Activated CD4-positive, alpha-beta T cell treated with anti-CD3 and anti-CD28 coated beads for 36 hours (primary cell): ENCODE data around the gene KIF18B. TPM values are rescaled to one million over a fixed set of nuclear protein-coding genes. Genes with fewer than 3 reads are reported as not detected.

Experiments used
- ATAC-seq: fragments of 200-7000 bp; cut with Tn5 transposase; one replicate; pipeline ENCODE4 v1.10.0; 2021; ENCODE audit warnings: mild to moderate bottlenecking, moderate library complexity
- CTCF ChIA-PET: fragments of 350-600 bp; sonication (Branson Sonifier 250); formaldehyde crosslinking; loops from one replicate; lab custom pipeline; 2021; ENCODE audit warnings: antibody characterized with exemption; lab: Charles Lee
- POLR2A ChIA-PET: fragments of 350-600 bp; sonication (Branson Sonifier 250); formaldehyde crosslinking; loops from one replicate; lab custom pipeline; 2021; ENCODE audit warnings: antibody characterized with exemption, inconsistent platforms; lab: Charles Lee
- DNase-seq: peaks from one replicate; pipeline ENCODE4 v3.0.0-alpha.2; 2020
- H3K27ac Mint-ChIP-seq: one replicate; pipeline ENCODE4 v1.8.0; 2021; ENCODE audit warnings: mixed read lengths
- H3K27me3 Mint-ChIP-seq: one replicate; pipeline ENCODE4 v1.8.0; 2021; ENCODE audit warnings: mixed read lengths
- H3K36me3 Mint-ChIP-seq: one replicate; pipeline ENCODE4 v1.8.0; 2021; ENCODE audit warnings: low read depth, mixed read lengths
- H3K4me1 Mint-ChIP-seq: one replicate; pipeline ENCODE4 v1.8.0; 2021; ENCODE audit warnings: mixed read lengths
- H3K4me3 Mint-ChIP-seq: one replicate; pipeline ENCODE4 v1.8.0; 2021; ENCODE audit warnings: mild to moderate bottlenecking, moderate library complexity, mixed read lengths
- H3K9me3 Mint-ChIP-seq: one replicate; pipeline ENCODE4 v1.8.0; 2021; ENCODE audit warnings: low read depth, mixed read lengths
- intact Hi-C, 2 experiments: fragments of 100-400 bp; cut with DNase I in 1 of 2; cut with micrococcal nuclease in 1 of 2; formaldehyde crosslinking; loops; one replicate each; pipeline versions ENCODE4 v1.14.2 to v1.15.1; 2022 to 2024; cut with DNase I, micrococcal nuclease
- total RNA-seq, 2 experiments: library from RNA; stranded (reverse); gene quantifications; one replicate each; pipeline ENCODE4 v1.2.3, GENCODE V29; 2021

Gene KIF18B
- total RNA-seq, 2 experiments from 2014 or later, result 38.9 to 48.7 TPM

DNA sequence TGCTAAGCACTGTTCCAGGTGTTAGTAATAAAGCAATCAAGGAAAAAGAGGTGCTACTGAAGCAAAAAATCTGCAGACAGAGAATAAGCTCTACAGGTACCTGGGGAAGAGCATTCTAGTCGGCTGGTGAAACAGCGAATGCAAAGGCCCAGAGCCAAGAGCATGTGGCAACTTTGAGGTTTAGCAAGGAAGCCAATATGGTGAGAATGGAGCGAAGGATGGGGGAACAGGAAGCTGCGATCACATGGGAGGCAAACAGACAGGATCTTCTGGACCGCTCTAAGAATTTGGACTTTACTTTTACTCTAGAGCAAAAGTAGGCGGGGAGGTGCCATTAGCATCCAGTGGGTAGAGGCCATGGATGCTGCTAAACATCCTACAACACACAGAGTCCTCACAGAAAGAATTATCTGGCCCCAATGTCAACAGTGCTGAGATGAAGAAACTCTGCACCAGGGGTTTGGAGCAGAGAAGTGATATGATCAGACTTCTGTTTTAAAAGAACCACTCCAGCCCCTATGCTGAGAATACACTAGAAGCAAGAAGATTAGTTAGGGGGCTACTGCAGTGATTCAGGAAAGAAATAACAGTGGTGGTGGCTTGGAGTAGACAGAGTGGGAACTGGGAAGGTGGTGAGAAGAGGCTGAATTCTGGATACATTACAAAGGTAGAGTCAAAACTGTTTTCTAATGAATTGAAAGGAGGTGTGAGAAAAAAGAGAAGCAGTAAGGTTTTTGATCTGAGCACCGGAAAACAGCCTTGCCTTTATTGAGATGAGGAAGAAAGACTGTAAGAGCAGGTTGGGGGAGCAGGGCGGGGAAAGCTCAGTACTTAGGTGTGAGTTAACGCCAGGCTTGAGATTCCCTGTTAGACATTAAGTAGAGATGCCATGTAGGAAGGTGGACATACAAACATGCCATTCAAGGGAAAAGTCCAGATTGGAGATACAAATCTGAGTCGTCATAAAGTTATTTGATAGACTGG lies 59.3 kb downstream of the KIF18B start:
- Mint-ChIP-seq H3K36me3 (peaks cover 31% of the 10 kb centered on the region), H3K4me3 (no peak overlapping the region), H3K27me3 (no peaks in the 10 kb centered on the region), H3K27ac (no peak overlapping the region), H3K4me1 (peaks cover 14% of the 10 kb centered on the region), H3K9me3 (no peaks in the 10 kb centered on the region)
- POLR2A ChIA-PET, result no interaction called here
- no peak for DNase-seq
- no peak for ATAC-seq
- intact Hi-C loops, result loop anchor here in 1 of 2 experiments (2.0 kb wide), 1 partner anchor 21 kb away; no protein-coding TSS in a partner anchor
- CTCF ChIA-PET, result interaction anchor here (0.6 kb wide), 1 partner anchor 14 kb away, joined by 3 read pairs; no protein-coding TSS in a partner anchor

DNA sequence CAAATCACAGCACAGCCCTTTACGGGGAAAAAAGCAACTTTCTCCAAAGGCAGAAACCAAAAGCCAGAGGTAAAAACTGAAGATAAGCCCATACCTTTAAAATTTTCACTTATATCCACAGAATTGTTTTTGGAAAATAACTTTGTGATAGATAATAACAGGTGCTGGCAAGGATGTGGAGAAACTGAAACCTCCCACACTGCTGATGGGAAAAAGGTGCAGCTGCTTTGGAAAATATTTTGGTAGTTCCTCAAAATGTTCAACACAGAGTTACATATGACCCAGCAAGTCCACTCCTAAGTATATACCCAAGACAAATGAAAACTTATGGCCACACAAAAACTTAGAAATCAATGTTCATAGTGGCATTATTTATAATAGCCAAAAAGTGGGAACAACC lies 60.6 kb downstream of the KIF18B start:
- no peak for DNase-seq
- Mint-ChIP-seq H3K27ac (no peak overlapping the region), H3K9me3 (no peaks in the 10 kb centered on the region), H3K4me3 (no peak overlapping the region), H3K36me3 (peaks cover 39% of the 10 kb centered on the region), H3K4me1 (peaks cover 14% of the 10 kb centered on the region), H3K27me3 (no peaks in the 10 kb centered on the region)
- POLR2A ChIA-PET, result no interaction called here
- ATAC-seq, result no peak
- intact Hi-C loops, result loop anchor here in 1 of 2 experiments (2.0 kb wide), 1 partner anchor 20 kb away; no protein-coding TSS in a partner anchor
- CTCF ChIA-PET, result interaction anchor here (0.6 kb wide), 1 partner anchor 526 kb away, joined by 4 read pairs; no protein-coding TSS in a partner anchor

DNA sequence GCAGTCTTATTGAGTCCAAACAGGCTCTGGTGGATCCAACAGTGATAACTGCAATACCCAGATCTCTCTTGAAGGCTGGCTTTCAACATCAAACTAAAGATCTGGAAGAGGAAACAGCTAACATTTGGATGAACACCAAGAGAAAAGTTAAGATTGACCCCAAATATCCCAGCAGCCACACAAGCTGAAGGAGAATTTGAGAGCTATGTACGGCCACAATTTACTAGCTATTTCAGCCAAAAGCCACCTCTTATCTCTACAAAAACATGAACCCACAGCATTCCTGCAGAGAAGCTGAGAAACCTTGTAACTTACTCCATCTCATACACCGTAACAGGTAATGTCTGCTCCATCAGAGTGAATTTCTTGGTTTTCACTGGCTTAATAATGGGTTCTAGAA lies 62.6 kb downstream of the KIF18B start:
- ATAC-seq (no peak), DNase-seq (no peak)
- no peaks in the 10 kb centered on the region for H3K9me3 Mint-ChIP-seq
- H3K4me1 Mint-ChIP-seq, result peaks cover 9% of the 10 kb centered on the region
- intact Hi-C loops, result no loop called here
- no peak overlapping the region for H3K4me3 Mint-ChIP-seq
- no peaks in the 10 kb centered on the region for H3K27me3 Mint-ChIP-seq
- CTCF ChIA-PET, result interaction anchor here (0.7 to 1.5 kb wide), 2 partner anchors 20 to 108 kb away, joined by 3 to 5 read pairs; no protein-coding TSS in a partner anchor
- POLR2A ChIA-PET, result no interaction called here
- no peak overlapping the region for H3K27ac Mint-ChIP-seq
- peaks cover 39% of the 10 kb centered on the region for H3K36me3 Mint-ChIP-seq

DNA sequence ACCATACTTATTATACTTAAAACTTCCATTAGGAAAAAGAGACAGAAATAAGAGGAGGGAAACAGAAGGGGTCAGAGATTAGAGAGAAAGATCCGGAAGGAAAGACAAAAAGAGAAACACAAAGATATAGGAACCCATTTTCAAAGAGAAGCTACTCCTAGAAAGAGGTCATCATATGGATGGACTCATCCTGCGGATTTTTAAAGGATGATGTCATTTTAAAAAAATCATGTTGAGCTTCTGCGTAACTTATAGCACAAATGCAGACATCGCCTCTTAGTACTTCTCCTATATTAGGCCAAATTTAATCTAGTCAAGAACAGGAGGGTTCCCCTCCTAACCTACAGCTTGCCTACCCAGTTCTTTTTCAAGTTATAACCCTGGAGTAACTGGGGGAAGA lies 66.4 kb downstream of the KIF18B start:
- DNase-seq, result no peak
- CTCF ChIA-PET, result interaction anchor here (0.7 to 2.9 kb wide), 10 partner anchors 11 to 168 kb away, joined by 3 to 17 read pairs (median 5); no protein-coding TSS in a partner anchor
- intact Hi-C loops, result no loop called here
- no peak for ATAC-seq
- no peaks in the 10 kb centered on the region for H3K27me3 Mint-ChIP-seq
- H3K9me3 Mint-ChIP-seq, result no peaks in the 10 kb centered on the region
- H3K4me1 Mint-ChIP-seq, result no peaks in the 10 kb centered on the region
- no peak overlapping the region for H3K27ac Mint-ChIP-seq
- H3K36me3 Mint-ChIP-seq, result peaks cover 49% of the 10 kb centered on the region
- POLR2A ChIA-PET, result no interaction called here
- no peak overlapping the region for H3K4me3 Mint-ChIP-seq

DNA sequence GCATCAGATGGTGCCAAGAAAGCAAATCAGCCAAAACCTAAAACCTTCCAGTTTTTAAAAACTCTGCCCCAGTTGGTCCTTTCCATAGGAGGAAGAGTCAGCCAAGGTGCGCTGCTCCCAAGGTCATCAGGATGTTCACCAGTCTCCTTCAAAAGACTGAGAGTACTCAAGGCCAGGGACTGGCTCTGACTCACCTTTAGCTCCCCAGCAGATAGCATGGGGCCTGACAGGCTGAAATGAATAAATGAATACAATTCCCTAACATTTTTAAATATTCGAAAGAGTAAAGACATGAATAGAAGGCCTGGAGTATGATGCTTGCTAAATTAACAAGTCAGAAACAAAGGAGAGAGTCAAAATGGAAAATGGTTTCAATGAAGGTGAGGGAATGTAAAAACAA lies 67.5 kb downstream of the KIF18B start:
- peaks cover 48% of the 10 kb centered on the region for H3K36me3 Mint-ChIP-seq
- no peak for DNase-seq
- H3K27ac Mint-ChIP-seq, result no peak overlapping the region

DNA sequence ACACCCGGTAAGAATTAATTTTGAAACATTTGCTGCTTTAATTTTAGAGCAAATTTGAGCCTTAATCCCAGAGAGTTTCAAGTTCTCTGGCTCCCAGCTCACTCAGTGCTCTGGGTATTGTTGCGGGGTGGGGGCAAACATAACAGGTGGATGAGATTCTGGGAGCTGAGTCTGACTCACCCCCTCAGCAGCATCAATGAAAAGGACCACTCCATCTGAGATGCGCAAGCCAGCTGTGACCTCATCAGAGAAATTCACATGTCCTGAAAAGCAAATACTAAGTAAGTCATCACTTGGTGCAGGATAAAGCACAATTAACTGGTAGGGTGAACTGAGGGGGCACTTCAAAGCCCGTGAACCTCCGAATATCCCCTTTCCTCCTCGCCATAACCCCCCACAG lies 68.2 kb downstream of the KIF18B start:
- no peak for DNase-seq
- POLR2A ChIA-PET, result no interaction called here

More for the DNA sequence above, 67.5 kb downstream of the KIF18B start:
- Mint-ChIP-seq H3K9me3 (no peaks in the 10 kb centered on the region), H3K27me3 (no peaks in the 10 kb centered on the region), H3K4me3 (no peak overlapping the region), H3K4me1 (no peaks in the 10 kb centered on the region)
- no peak for ATAC-seq
- ChIA-PET CTCF (interaction anchor here (1.7 to 6.6 kb wide), 4 partner anchors 12 to 103 kb away, joined by 5 to 39 read pairs (median 22); partner anchors contain the start of gene EFTUD2), POLR2A (no interaction called here)
- intact Hi-C loops, result no loop called here

DNA sequence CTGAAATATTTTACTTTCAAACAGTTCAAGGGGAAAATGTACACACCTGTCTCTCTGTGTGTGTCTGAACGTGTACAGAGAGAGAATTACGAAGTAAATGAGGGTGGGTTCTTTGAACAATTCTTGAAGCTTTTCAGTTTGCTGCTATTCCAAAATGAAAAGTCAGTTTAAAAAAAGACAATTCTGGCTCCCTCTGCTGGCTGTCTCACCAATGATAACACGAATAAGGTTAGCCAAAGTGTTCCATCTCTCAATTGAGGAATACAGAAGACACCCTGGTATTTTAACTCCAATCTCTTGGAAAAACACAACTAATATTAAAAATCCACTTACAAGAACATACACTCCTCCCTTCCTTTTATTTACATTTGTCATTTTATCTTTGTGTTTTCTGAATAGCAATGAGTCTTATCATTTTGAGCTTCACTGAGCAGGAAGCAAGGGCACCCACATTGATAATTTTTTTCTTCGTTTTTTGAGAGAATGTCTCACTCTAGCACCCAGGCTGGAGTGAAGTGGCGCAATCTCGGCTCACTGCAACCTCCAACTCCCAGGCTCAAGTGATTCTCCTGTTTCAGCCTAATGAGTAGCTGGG lies 68.8 kb downstream of the KIF18B start:
- DNase-seq (peak; percentile 47), ATAC-seq (no peak)
- ChIA-PET POLR2A (no interaction called here), CTCF (interaction anchor here (0.6 to 6.6 kb wide), 16 partner anchors 8 to 1083 kb away, joined by 3 to 39 read pairs (median 4); partner anchors contain the start of gene EFTUD2)
- H3K36me3 Mint-ChIP-seq, result peaks cover 48% of the 10 kb centered on the region
- no peak overlapping the region for H3K4me3 Mint-ChIP-seq
- no peaks in the 10 kb centered on the region for H3K9me3 Mint-ChIP-seq
- no peaks in the 10 kb centered on the region for H3K4me1 Mint-ChIP-seq
- intact Hi-C loops, result loop anchor here in 1 of 2 experiments (1.0 kb wide), 2 partner anchors 99 to 104 kb away; no protein-coding TSS in a partner anchor
- no peaks in the 10 kb centered on the region for H3K27me3 Mint-ChIP-seq
- no peak overlapping the region for H3K27ac Mint-ChIP-seq

More for the DNA sequence above, 68.2 kb downstream of the KIF18B start:
- no peak overlapping the region for H3K27ac Mint-ChIP-seq
- no peaks in the 10 kb centered on the region for H3K9me3 Mint-ChIP-seq
- no peaks in the 10 kb centered on the region for H3K4me1 Mint-ChIP-seq
- intact Hi-C loops, result no loop called here
- no peaks in the 10 kb centered on the region for H3K27me3 Mint-ChIP-seq
- no peak for ATAC-seq
- H3K4me3 Mint-ChIP-seq, result no peak overlapping the region
- H3K36me3 Mint-ChIP-seq, result peaks cover 45% of the 10 kb centered on the region
- CTCF ChIA-PET, result interaction anchor here (0.6 to 6.6 kb wide), 13 partner anchors 9 to 1082 kb away, joined by 3 to 39 read pairs (median 4); partner anchors contain the start of gene EFTUD2

DNA sequence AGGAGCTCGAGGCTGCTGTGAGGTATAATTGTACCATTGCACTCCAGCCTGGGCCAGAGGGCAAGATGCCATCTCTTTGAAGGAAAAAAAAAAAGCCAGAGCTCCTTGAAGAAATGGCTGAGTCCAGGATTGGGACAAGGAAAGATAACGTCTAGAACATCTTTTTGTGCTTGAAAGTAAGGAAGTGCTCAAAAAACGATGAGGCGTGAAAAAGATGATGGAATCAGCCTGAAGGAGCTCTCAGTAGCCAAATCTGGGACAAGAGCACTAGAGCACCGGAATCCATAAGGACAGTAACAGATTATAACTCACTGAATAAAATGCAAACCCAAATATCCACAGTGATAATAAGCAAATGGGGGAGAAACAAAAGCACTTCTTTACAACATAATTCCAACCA lies 70.5 kb downstream of the KIF18B start:
- Mint-ChIP-seq H3K9me3 (no peaks in the 10 kb centered on the region), H3K36me3 (peaks cover 41% of the 10 kb centered on the region), H3K4me3 (no peak overlapping the region), H3K27me3 (no peaks in the 10 kb centered on the region), H3K27ac (no peak overlapping the region), H3K4me1 (no peaks in the 10 kb centered on the region)
- intact Hi-C loops, result no loop called here
- no peak for DNase-seq
- no peak for ATAC-seq
- CTCF ChIA-PET, result interaction anchor here (2.0 to 6.6 kb wide), 3 partner anchors 11 to 100 kb away, joined by 8 to 39 read pairs (median 36); no protein-coding TSS in a partner anchor
- POLR2A ChIA-PET, result interaction anchor here (0.6 to 0.7 kb wide), 2 partner anchors 10 to 15 kb away, joined by 3 to 4 read pairs; no protein-coding TSS in a partner anchor

DNA sequence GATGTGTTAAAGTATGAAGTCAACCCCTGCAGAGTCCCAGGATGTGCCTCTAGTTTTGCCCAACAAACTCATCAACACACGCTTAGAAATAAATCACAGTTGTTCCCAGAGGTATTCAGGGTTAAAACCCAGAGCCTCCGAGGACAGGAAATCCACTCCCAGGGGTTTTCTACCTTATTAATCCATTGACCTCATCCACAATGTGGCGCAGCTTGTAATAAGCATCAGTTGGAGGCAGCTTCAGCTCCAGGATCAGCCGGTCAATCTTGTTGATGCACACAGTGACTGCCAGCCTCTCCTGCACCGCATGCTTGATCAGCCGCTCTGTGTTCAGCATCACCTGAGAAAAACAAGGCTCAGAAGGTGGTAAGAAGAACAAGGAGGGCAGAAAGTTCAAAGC lies 71.8 kb downstream of the KIF18B start:
- no peaks in the 10 kb centered on the region for H3K4me1 Mint-ChIP-seq
- ChIA-PET CTCF (interaction anchor here (0.6 to 6.6 kb wide), 3 partner anchors 10 to 145 kb away, joined by 3 to 39 read pairs (median 4); no protein-coding TSS in a partner anchor), POLR2A (no interaction called here)
- H3K4me3 Mint-ChIP-seq, result no peak overlapping the region
- peaks cover 48% of the 10 kb centered on the region for H3K36me3 Mint-ChIP-seq
- DNase-seq (no peak), ATAC-seq (no peak)
- no peaks in the 10 kb centered on the region for H3K9me3 Mint-ChIP-seq
- intact Hi-C loops, result no loop called here
- no peaks in the 10 kb centered on the region for H3K27me3 Mint-ChIP-seq
- no peak overlapping the region for H3K27ac Mint-ChIP-seq
